GM18870 (cell line): ENCODE data around the gene POFUT1.

ENCODE experiments used
- ATAC-seq: cut with Tn5 transposase; IDR thresholded peaks from one replicate; pipeline ENCODE4 v1.9.1; 2021; ENCODE audit warnings: moderate library complexity; ENCODE audit not compliant: unreplicated experiment

Gene POFUT1

DNA sequence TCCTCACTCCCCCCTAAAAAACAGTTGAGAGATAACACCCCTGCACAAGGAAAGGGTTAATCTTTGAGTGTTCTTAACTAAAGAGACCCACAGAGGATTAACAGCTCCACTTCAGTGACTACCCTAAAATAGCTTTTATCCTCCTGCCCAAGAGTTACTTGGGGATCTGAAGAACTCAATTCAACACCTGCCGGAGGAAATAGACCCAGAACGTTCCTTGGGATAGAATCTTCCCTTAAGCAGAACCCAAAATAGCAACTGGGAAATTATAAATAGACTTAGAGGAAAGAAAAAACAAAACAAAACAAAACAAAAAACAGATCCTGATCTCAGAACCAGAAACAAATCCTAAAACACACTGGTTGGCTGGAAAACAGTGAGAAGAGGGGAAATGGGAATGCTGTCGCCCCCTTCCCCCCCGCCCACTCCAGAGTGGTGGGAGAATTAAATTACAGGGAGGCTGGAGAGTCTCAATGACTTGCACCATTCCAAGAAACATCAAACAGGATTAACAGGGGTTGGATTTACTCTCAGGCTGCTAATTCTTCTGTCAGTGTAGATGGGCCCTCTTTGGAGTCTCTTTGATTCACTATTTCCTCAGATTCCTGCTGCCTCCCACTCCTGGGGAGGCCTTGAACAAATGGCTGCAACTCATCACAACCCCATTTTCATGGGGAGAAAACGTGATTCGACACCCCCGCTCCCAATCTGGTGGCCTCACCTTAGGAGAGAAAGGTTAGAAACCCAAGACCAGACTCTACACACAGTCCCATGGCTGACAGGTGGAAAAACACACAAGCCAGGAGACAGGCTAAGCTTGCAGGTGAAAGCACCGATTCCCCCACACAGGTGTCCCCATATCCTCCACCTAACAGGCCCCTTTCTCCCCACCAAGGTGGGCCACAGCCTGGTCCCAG lies 1.6 kb upstream of the POFUT1 start:
- ATAC-seq = no peak

DNA sequence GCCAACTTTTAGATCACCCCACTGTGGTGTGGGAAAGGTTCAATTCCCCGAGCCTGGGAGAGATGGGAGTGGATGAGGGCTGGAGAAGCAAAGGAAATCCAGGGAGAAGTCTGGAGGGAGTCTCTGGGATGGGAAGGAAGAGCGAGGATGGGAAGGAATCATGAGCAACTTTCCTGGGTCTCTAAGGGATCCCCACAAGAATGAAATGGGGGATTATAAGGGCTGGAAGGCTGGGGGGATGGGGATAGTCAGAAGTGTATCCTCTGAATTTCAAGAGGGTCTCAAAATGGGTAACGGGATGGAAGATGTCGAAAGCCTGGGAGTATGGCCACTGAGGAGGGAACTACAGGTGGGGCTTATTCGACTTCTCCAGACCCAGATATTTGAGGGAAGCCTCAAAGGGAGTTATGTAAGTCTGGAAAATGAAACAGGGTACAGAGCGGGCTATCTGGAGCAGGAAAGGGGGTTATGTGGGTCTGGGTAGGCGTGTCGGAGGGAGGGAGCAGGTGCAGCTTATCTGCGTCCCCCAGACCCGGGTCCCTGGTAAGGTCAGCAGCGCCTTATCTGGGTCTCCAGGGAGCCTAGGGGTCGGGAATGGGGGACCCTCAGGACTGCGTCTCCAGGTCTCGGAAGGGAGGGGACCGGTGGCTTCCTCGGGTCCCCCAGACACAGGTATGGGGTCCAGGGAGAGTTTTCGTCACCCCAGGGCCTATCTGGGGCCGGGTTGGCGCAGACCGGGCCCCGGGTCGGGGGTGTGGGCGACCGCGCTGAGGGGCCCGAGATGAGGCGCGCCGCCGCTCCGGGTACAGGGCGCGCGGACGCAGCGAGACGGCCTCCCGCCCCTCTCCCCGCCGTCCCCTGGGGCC lies 687 bp upstream of the POFUT1 start:
- no peak for ATAC-seq

DNA sequence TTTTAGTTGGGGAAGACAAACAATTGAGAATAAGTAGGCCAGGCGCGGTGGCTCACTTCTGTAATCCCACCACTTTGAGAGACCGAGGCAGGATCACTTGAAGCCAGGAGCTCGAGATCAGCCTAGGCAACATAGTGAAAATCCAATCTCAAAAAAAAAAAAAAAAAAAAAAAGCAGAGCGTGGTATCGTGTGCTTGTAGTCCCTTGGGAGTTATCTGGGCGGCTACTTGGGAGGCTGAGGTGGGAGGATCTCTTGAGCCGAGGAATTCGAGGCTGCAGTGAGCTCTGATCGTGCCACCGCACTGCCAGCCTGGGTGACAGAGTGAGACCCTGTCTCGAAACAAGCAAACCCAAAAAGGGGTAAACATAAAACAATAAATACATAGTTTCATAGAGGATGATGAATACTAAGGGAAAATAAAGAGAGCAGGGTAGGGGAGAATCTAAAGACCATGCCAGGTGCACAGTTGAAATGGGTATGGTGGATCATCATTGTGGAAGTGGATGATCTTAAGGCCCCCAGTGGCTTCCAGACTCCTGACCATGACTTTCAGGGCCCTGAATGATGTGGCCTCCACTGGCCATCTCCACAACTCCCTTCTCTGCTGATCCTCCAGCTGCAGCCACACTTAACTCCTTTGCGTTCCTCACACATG lies 947 bp downstream of the POFUT1 start:
- no peak for ATAC-seq

DNA sequence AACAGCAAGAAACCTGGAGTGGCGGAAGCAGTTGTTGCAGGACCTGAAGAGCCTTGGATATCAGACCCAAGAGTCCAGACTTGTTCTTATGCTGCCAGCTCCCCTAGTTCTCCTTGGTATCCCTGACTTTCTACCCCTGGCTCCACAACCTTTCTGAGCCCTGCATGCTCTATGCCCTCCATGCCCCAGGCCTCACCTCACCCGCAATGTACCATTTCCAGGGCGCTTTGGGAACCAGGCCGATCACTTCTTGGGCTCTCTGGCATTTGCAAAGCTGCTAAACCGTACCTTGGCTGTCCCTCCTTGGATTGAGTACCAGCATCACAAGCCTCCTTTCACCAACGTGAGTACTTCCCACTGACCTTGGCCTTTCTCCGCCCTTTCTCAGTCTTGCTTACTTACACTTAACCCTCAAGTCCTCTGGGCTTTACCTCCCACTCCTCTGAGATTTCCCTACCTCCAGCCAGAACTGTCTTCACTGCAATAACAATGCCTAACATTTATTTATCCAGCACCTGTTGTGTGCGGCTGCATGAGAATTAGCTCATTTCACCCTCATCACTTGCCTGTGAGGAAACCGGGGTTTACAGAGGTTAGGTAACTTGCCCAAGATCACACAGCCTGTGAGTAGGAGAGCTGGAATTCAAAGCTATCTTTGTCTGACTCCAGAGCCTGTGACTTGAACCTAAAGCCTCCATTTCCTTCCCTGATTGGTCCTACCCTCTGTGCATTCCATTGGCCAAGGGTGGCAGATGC lies 2.3 kb downstream of the POFUT1 start:
- no peak for ATAC-seq

DNA sequence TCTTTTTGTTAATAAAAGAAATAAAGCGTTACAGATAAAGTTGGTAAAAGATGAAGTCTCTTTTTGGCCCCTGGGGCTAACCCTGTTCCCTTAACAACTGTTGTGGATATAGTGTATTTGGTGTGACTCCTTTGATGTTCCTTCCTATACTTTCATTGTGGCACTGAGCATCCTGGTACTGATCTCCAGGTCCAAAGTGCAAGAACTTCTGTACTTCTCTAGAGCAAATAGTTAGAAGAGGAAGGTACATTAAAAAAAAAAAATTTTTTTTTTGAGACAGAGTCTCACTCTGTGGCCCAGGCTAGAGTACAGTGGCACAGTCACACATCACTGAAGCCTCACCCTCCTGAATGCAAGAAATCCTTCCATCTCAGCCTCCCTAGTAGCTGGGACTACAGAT lies 6.2 kb downstream of the POFUT1 start:
- no peak for ATAC-seq

DNA sequence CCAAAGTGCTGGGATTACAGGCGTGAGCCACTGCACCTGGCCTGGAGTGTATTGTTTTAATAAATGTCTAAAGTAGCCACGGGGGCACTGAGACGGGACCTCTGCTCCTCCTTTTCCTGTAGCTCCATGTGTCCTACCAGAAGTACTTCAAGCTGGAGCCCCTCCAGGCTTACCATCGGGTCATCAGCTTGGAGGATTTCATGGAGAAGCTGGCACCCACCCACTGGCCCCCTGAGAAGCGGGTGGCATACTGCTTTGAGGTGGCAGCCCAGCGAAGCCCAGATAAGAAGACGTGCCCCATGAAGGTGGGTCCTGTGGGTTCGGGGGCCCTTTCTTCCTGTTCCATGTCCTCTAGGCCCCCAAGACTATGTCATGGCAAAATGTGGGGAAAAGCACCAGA lies 7.5 kb downstream of the POFUT1 start:
- no peak for ATAC-seq

DNA sequence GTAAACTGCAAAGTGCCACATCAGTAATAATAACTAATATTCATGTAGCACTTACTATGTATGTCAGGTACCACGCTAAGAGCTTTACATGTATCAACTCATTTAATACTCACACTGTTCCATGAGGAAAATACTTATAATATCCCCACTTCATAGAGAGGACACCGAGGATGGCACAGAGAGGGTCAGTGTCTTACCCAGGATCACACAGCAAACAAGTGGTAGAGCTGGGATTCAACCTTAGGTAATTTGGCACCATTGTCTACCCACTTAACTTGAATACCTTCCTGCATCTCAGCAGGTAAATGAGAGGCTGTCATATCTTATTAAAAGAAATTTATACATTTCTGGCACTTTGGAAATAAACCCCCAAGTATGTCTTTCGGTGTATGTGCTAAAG lies 8.0 kb downstream of the POFUT1 start:
- ATAC-seq = no peak

DNA sequence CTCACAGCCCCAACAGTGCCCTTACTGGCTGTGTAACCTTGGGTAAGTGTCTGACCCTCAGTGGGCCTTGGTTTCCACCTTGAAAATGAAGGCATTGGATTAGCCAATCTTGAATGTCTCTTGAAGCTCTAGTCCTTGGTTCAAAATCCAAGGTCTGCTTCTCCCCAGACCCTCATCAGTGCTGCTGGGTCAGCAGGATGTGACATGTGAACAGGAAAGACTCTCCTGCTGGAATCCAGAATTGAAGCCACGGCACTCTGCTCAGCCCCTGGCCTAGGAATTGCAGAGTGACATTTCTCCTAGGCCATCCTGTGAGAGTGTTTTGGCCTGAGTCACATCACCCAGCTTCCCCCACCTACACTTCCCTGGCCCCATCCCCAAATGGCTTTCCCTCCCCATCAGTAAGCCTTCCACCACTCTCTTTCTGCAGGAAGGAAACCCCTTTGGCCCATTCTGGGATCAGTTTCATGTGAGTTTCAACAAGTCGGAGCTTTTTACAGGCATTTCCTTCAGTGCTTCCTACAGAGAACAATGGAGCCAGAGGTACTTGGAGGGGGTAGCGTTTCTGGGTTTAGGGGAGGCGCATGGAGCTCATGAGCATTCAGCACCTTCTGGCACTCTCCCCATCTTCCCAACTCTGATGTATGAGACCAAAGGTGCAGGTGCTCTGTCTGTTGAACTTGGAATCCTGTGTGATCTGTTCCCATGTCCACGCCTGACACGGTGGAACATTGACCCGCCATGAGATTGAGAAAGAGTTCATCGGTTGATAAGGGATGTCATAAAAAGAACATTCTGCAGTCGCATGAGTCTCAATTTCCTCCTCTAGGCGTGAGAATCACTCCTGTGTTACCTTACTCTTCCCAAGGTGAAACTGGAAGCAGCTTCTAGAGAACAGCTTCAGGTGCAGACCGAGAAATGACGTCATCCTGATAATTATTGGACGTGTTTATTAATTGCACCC lies 8.8 kb downstream of the POFUT1 start:
- ATAC-seq = no peak

DNA sequence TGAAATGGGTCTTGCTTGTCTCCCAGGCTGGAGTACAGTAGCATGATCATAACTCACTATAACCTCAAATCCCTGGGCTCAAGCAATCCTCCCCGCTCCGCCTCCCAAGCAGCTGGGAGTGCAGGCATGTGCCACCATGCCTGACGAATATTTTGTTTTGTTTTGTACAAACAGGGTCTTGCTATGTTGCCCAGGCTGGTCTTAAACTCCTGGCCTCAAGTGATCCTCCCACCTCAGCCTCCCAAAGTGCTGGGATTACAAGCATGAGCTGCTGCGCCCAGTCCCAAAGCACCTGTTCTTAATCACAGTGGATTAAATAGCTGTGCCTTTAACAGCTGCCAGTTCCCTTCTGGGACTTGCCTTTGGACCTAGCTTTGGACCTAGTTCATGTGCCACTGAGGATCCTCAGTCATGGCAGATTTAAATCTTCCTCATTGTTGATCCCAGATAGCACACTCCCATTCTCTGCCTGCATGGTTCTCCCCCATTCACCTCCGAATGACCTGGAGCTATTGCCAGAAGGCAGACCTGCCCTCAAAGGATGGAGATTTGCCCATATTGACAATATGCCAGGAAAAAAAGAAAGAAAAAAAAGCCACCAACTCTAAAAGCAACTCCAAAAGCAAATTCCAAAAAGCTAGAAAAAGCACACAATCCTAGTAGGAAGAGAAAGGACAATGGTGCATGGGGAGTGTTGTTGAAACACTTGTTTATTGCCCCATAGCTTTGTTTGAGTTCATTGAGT lies 10.6 kb downstream of the POFUT1 start:
- no peak for ATAC-seq

DNA sequence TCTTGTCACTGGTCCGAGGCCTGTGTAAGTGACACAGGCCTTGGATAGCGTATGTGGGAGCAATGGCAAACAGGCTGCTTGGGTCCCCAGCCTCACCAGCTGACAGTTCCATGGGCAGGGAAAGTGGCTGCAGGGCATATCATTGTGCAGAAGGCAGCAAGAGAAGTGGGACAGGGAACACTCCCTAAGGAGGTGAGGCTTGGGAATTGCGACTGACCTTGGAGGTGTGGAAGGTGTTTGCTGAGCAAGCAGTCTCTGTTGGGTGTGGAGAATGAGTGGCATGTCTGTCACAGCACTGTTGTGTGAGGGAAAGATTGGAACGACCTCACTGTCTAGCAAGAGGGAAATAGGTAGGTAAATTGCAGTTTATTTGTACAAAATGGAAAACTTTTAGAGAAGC lies 16.8 kb downstream of the POFUT1 start:
- no peak for ATAC-seq

DNA sequence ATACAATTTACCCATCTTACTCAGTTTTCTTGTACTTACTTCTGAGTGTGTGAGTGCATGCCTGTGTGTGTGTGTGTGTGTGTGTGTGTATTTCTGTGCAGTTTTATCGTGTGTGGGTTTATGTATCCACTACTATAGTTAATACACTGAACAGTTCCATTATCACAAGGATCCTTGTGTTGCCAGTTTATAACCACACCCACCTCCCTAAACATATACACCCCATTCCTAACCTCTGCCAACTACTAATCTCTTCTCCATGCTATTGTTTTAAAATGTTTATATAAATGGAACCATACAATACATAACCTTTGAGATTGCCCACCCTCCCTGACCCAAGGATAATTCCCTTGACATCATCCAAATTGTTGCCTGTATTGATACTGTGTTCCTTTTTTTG lies 18.7 kb downstream of the POFUT1 start:
- ATAC-seq = no peak

DNA sequence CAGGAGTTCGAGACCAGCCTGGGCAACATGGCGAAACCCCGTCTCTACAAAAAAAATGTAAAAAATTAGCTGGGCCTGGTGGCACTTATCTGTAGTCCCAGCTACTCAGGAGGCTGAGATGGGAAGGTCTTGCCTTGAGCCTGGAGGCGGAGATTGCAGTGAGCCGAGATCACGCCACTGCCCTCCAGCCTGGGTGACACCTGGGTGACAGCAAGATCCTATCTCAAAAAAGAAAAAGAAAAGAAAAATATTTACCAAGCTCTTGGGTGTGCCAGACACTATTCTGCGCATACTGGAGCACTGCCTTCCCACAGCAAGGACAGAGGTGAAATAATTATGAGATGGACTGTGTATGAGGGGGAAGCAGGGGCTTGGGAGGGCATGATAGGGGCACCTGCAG lies 19.6 kb downstream of the POFUT1 start:
- ATAC-seq = no peak

DNA sequence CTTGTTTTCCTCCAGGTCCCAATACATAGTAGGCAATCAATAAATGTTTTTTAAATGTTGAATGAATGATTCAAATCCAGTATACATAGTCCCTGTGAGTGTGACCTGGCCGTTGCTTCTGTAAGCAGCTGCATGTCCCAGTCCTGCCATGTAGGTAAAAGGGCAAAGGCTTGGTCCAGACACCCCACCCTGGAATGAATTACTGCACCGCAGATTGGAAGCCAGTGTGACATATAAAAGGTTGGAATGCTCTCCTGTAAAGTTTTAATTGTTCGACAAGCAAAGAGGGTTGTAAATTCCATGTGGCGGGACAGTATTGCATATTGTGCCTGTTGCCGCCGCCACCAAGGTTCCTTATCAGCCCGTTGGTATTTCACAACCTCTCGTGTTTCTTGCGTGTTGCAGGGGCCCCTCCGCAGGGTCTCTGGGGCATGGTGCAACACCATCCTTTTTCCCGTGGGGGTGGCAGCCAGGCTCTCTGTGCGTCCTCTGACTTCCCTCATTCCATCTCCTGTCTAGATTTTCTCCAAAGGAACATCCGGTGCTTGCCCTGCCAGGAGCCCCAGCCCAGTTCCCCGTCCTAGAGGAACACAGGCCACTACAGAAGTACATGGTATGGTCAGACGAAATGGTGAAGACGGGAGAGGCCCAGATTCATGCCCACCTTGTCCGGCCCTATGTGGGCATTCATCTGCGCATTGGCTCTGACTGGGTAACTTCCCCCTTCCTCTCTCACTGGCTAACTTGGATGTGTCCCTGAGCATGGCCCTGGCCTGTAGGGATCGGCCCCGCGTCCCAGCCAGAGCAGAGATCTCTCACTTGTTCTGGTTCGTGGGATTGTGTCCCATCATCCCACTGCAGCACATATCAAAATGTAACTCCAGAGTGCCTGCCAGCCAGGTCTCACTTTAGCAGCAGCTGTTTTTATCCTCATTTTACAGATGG lies 20.3 kb downstream of the POFUT1 start:
- ATAC-seq = no peak

DNA sequence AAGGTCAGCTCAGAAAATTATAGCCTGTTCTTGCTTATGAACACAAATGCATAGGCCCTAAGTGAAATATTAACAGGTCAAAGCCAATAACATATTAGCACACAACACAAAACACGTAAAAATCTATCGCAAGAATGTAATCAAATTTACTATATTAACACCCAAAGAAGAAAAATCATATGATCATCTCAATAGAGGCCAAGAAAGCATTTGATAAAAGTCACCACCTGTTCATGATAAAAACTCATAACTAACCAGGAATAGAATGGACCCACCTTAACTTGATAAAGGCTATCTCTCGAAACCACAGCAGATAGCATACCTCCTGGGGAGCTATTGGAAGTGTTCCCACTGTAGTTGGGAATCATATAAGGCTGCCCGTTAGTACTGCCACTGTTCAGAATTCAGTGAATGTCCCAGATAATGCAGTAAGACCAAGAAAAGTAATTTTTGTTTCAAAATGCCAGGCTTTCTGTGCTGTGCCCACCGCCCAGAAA lies 21.6 kb downstream of the POFUT1 start:
- no peak for ATAC-seq

DNA sequence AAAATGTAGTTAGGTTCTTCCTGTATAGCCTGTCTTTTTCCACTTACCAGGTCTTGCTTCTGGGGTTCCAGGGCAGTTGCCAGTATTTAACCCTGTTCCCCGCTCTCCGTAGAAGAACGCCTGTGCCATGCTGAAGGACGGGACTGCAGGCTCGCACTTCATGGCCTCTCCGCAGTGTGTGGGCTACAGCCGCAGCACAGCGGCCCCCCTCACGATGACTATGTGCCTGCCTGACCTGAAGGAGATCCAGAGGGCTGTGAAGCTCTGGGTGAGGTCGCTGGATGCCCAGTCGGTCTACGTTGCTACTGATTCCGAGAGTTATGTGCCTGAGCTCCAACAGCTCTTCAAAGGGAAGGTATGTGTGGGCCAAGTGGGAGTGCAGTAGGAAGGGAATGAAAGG lies 23.0 kb downstream of the POFUT1 start:
- no peak for ATAC-seq

DNA sequence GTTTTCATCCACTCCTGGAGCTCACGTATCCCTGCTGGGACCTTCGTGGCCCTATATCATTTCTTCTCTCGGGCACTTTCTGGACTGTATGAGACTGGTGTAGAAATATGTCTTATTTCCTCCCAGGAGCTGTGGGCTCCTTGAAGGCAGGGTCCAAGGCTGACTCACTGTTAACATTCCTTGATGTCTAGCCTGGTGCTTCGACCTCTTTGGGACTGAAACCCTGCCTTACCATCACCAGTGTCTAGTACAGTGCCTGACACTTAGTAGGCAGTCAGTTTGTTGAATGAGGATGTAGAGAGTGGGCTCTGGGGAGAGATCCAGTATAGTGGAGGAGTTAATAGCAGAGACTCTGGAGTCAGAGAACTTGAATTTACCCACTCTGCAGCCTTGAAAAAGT lies 23.6 kb downstream of the POFUT1 start:
- ATAC-seq = no peak

DNA sequence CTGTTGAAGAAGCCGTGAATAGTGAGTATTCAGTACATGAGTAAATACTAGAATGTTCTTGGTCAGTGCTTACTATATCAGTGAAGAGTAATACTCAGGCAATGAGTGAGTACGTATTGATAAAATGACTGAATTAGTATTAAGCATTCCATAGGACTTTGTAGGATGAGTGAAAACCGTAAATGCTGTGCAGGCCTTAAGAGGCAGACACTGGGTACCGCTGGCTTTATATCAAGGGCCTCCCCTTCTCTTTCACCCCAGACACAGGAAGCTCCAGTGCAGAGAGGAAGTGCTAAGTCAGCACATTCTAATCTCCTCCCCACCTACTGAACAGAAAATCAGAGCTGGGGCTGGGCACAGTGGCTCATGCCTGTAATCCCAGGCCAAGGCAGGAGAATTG lies 24.2 kb downstream of the POFUT1 start:
- no peak for ATAC-seq
